Esophagus squamous epithelium (tissue), 4 donors: ENCODE measurements around the gene MYO1D.
"Not testable (repeated sequence)": the region's sequence is repeated elsewhere in the genome, so short reads cannot be mapped to it uniquely, and the experiment has no call there.

Experiments
- POLR2A ChIP-seq, 4 donors: fragments of 450-650 bp; IDR thresholded peaks; one replicate each; pipeline ENCODE4 v1.6.1; 2017; ENCODE audit warnings: antibody characterized with exemption in 4 of 4, mild to moderate bottlenecking in 4 of 4, moderate library complexity in 3 of 4
- TF ChIP-seq, protein P1 (sequence below), 6 experiments: fragments of 450-650 bp in 4 of 6; fragments of 200-600 bp in 2 of 6; sonication (generic) in 2 of 6; IDR thresholded peaks; one replicate each; pipeline ENCODE4 v1.5.1; 2016 to 2019; ENCODE audit warnings: antibody characterized with exemption in 6 of 6, mild to moderate bottlenecking in 4 of 6, moderate library complexity in 4 of 6

GRCh38 chr17:32887410-32887809, 10.5 kb upstream of the MYO1D start:
- TF ChIP-seq, protein P1, sequence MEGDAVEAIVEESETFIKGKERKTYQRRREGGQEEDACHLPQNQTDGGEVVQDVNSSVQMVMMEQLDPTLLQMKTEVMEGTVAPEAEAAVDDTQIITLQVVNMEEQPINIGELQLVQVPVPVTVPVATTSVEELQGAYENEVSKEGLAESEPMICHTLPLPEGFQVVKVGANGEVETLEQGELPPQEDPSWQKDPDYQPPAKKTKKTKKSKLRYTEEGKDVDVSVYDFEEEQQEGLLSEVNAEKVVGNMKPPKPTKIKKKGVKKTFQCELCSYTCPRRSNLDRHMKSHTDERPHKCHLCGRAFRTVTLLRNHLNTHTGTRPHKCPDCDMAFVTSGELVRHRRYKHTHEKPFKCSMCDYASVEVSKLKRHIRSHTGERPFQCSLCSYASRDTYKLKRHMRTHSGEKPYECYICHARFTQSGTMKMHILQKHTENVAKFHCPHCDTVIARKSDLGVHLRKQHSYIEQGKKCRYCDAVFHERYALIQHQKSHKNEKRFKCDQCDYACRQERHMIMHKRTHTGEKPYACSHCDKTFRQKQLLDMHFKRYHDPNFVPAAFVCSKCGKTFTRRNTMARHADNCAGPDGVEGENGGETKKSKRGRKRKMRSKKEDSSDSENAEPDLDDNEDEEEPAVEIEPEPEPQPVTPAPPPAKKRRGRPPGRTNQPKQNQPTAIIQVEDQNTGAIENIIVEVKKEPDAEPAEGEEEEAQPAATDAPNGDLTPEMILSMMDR (IDR thresholded peaks at IDR 0.05), result not testable (repeated sequence)
- not testable (repeated sequence) for TF ChIP-seq POLR2A (IDR thresholded peaks at IDR 0.05)
